ENCODE data around the gene PIAS4.

PIAS4 gene

GRCh38 chr19:4066176-4066606, 58.7 kb downstream of the PIAS4 start:
- Histone ChIP-seq H3K36me3 (ENCODE audit: insufficient read depth, low read length) (peaks cover 3% of the 10 kb centered on the region; the same call in 1 of the 2 replicates), H3K9me3 (ENCODE audit: control insufficient read depth, insufficient read depth, low read length) (no peaks in the 10 kb centered on the region), H3K9ac (ENCODE audit: low read depth, low read length) (peak overlapping the region; percentile 62), H3K4me1 (ENCODE audit: insufficient read depth, low read length) (peaks cover 19% of the 10 kb centered on the region; the same call in 1 of the 2 replicates)

GRCh38 chr19:4066682-4067395, 59.3 kb downstream of the PIAS4 start, which contains the start of gene ZBTB7A:
Gene ZBTB7A, minus strand, starts transcription at chr19:4066899. Its CDS starts 11,667 bp downstream, at chr19:4055232.
- Histone ChIP-seq H3K9ac (ENCODE audit: low read depth, low read length) (peak within 1 kb of the TSS; percentile 62), H3K9me3 (ENCODE audit: control insufficient read depth, insufficient read depth, low read length) (no peaks in the 10 kb centered on the region), H3K36me3 (ENCODE audit: insufficient read depth, low read length) (peaks cover 3% of the 10 kb centered on the region; the same call in 1 of the 2 replicates), H3K4me1 (ENCODE audit: insufficient read depth, low read length) (peaks cover 19% of the 10 kb centered on the region; the same call in 1 of the 2 replicates)

- peak overlapping the region; percentile 47; the same call in 1 of the 2 replicates for H3K9ac ChIP-seq (ENCODE audit: low read depth, low read length)
- no peaks in the 10 kb centered on the region for H3K9me3 ChIP-seq (ENCODE audit: control insufficient read depth, insufficient read depth, low read length)
- peaks cover 14% of the 10 kb centered on the region; the same call in 1 of the 2 replicates for H3K4me1 ChIP-seq (ENCODE audit: insufficient read depth, low read length)
- peaks cover 3% of the 10 kb centered on the region; the same call in 1 of the 2 replicates for H3K36me3 ChIP-seq (ENCODE audit: insufficient read depth, low read length)
Observed at GRCh38 chr19:4067396-4068046, 60.0 kb downstream of the PIAS4 start.

GRCh38 chr19:4068047-4068966, 60.8 kb downstream of the PIAS4 start:
- H3K4me1 ChIP-seq (ENCODE audit: insufficient read depth, low read length) = peaks cover 9% of the 10 kb centered on the region; the same call in 1 of the 2 replicates
- H3K9ac ChIP-seq (ENCODE audit: low read depth, low read length) = peak overlapping the region; percentile 47; the same call in 1 of the 2 replicates
- H3K36me3 ChIP-seq (ENCODE audit: insufficient read depth, low read length) = peaks cover 3% of the 10 kb centered on the region; the same call in 1 of the 2 replicates
- H3K9me3 ChIP-seq (ENCODE audit: control insufficient read depth, insufficient read depth, low read length) = no peaks in the 10 kb centered on the region

- Histone ChIP-seq H3K9ac (ENCODE audit: low read depth, low read length) (no peak overlapping the region), H3K4me1 (ENCODE audit: insufficient read depth, low read length) (peaks cover 6% of the 10 kb centered on the region; the same call in 1 of the 2 replicates), H3K9me3 (ENCODE audit: control insufficient read depth, insufficient read depth, low read length) (no peaks in the 10 kb centered on the region), H3K36me3 (ENCODE audit: insufficient read depth, low read length) (no peaks in the 10 kb centered on the region)
Observed at GRCh38 chr19:4069331-4069959, 61.9 kb downstream of the PIAS4 start.

- Histone ChIP-seq H3K9me3 (ENCODE audit: control insufficient read depth, insufficient read depth, low read length) (no peaks in the 10 kb centered on the region), H3K9ac (ENCODE audit: low read depth, low read length) (no peak overlapping the region), H3K4me1 (ENCODE audit: insufficient read depth, low read length) (peaks cover 6% of the 10 kb centered on the region; the same call in 1 of the 2 replicates), H3K36me3 (ENCODE audit: insufficient read depth, low read length) (no peaks in the 10 kb centered on the region)
Observed at GRCh38 chr19:4071610-4072009, 64.1 kb downstream of the PIAS4 start.

GRCh38 chr19:4075373-4075772, 67.8 kb downstream of the PIAS4 start:
- no peaks in the 10 kb centered on the region for H3K9me3 ChIP-seq (ENCODE audit: control insufficient read depth, insufficient read depth, low read length)
- H3K4me1 ChIP-seq (ENCODE audit: insufficient read depth, low read length) = peaks cover 9% of the 10 kb centered on the region
- no peak overlapping the region for H3K9ac ChIP-seq (ENCODE audit: low read depth, low read length)
- H3K36me3 ChIP-seq (ENCODE audit: insufficient read depth, low read length) = no peaks in the 10 kb centered on the region

GRCh38 chr19:4077007-4077374, 69.5 kb downstream of the PIAS4 start:
- Histone ChIP-seq H3K9ac (ENCODE audit: low read depth, low read length) (no peak overlapping the region), H3K4me1 (ENCODE audit: insufficient read depth, low read length) (peaks cover 10% of the 10 kb centered on the region), H3K36me3 (ENCODE audit: insufficient read depth, low read length) (no peaks in the 10 kb centered on the region), H3K9me3 (ENCODE audit: control insufficient read depth, insufficient read depth, low read length) (no peaks in the 10 kb centered on the region)

GRCh38 chr19:4077800-4078684, 70.5 kb downstream of the PIAS4 start:
- peaks cover 11% of the 10 kb centered on the region for H3K4me1 ChIP-seq (ENCODE audit: insufficient read depth, low read length)
- peak overlapping the region; percentile 44; the same call in 1 of the 2 replicates for H3K9ac ChIP-seq (ENCODE audit: low read depth, low read length)
- no peaks in the 10 kb centered on the region for H3K9me3 ChIP-seq (ENCODE audit: control insufficient read depth, insufficient read depth, low read length)
- H3K36me3 ChIP-seq (ENCODE audit: insufficient read depth, low read length) = no peaks in the 10 kb centered on the region

- H3K9ac ChIP-seq (ENCODE audit: low read depth, low read length) = no peak overlapping the region
- H3K4me1 ChIP-seq (ENCODE audit: insufficient read depth, low read length) = peaks cover 11% of the 10 kb centered on the region
- H3K36me3 ChIP-seq (ENCODE audit: insufficient read depth, low read length) = no peaks in the 10 kb centered on the region
- H3K9me3 ChIP-seq (ENCODE audit: control insufficient read depth, insufficient read depth, low read length) = no peaks in the 10 kb centered on the region
Observed at GRCh38 chr19:4080473-4080872, 72.9 kb downstream of the PIAS4 start.

GRCh38 chr19:4081441-4082129, 74.0 kb downstream of the PIAS4 start:
- H3K4me1 ChIP-seq (ENCODE audit: insufficient read depth, low read length) = peaks cover 11% of the 10 kb centered on the region

GRCh38 chr19:4082172-4082571, 74.6 kb downstream of the PIAS4 start:
- no peak overlapping the region for H3K9ac ChIP-seq (ENCODE audit: low read depth, low read length)
- peaks cover 7% of the 10 kb centered on the region for H3K4me1 ChIP-seq (ENCODE audit: insufficient read depth, low read length)
- no peaks in the 10 kb centered on the region for H3K9me3 ChIP-seq (ENCODE audit: control insufficient read depth, insufficient read depth, low read length)
- H3K36me3 ChIP-seq (ENCODE audit: insufficient read depth, low read length) = no peaks in the 10 kb centered on the region

More at GRCh38 chr19:4081441-4082129, 74.0 kb downstream of the PIAS4 start:
- H3K36me3 ChIP-seq (ENCODE audit: insufficient read depth, low read length) = no peaks in the 10 kb centered on the region
- H3K9me3 ChIP-seq (ENCODE audit: control insufficient read depth, insufficient read depth, low read length) = no peaks in the 10 kb centered on the region
- no peak overlapping the region for H3K9ac ChIP-seq (ENCODE audit: low read depth, low read length)

Measured in ES-I3 (cell line).